H1 (cell line): ENCODE data around the gene SV2B. TPM values are rescaled to one million over a fixed set of nuclear protein-coding genes. Genes with fewer than 3 reads are reported as not detected.

ENCODE experiments used
- polyA plus RNA-seq, 7 experiments: library from polyadenylated mRNA; depleted of rRNA in 3 of 7; stranded (reverse) in 5 of 7; unstranded in 2 of 7; fragments of >200 nt in 5 of 7; fragments of 200-250 nt in 2 of 7; gene quantifications; 1 replicate in 5 of 7; 2 replicates in 1 of 7; 4 replicates in 1 of 7; pipeline versions ENCODE4 v1.2.1 to v1.2.3, GENCODE V29; 2011 to 2013; ENCODE audit warnings: missing spikeins in 2 of 7, mixed read lengths in 2 of 7
- total RNA-seq: library from RNA; stranded (reverse); fragmentation: NEBNext Ultra II Directional; extraction: Animal tissue kit (Norgen Biotek cat#: 25700); gene quantifications from 2 replicates; pipeline ENCODE4 v1.2.1, GENCODE V29; 2021
- TF ChIP-seq, protein P1 (sequence below): IDR thresholded peaks from 2 replicates; pipeline ENCODE4 v1.6.1; 2012; ENCODE audit warnings: low read length, inconsistent platforms

The SV2B gene
- total and polyA plus RNA-seq, 2 of the 8 experiments (the other 6 are each of a cell fraction or from before 2014, with no cell fraction given) = 0.09 to 0.20 TPM

DNA sequence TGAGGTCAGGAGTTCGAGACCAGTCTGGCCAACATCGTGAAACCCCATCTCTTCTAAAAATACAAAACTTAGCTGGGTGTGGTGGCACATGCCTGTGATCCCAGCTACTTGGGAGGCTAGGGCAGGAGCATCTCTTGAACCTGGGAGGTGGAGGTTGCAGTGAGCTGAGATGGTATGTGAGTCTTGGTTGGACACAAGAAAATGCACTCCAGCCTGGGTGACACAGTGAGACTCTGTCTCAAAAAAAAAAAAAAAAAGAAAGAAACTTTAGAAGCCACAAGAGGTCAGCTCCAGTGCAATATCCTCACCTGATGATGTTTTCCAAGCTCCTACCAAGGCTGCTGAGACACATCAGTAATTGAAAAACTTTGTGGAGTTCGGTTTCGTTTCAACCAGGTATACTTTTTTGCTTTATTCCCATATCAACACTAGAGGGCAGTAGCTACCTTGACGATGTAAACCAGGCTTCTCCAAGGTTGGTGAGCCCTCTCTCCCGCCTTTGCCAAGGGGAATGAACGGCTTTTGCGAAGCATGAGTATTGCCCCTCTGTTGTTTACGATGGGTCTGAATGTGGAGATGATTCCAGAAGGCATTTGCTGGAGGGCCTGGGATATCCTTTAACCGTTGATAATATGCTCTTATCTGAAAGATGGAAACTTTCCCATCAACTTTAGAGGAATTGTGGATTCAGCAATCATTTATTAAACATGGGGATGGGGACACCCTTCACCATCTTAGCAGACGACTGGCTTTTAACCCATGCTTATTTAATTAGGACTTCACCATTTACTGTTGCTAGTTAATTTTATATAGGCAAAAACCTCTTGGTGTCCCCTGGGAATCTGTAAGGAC lies 202.8 kb downstream of the SV2B start (continued):
- TF ChIP-seq, protein P1, sequence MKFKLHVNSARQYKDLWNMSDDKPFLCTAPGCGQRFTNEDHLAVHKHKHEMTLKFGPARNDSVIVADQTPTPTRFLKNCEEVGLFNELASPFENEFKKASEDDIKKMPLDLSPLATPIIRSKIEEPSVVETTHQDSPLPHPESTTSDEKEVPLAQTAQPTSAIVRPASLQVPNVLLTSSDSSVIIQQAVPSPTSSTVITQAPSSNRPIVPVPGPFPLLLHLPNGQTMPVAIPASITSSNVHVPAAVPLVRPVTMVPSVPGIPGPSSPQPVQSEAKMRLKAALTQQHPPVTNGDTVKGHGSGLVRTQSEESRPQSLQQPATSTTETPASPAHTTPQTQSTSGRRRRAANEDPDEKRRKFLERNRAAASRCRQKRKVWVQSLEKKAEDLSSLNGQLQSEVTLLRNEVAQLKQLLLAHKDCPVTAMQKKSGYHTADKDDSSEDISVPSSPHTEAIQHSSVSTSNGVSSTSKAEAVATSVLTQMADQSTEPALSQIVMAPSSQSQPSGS = no peak
